Adrenal gland (tissue), 12 donors: ENCODE data around the gene SNAP47. TPM values are rescaled to one million over a fixed set of nuclear protein-coding genes. Genes with fewer than 3 reads are reported as not detected.

Experiments
- DNase-seq, 7 donors: peaks; one replicate each; pipeline ENCODE4 v3.0.0-alpha.2; 2019 to 2020
- H3K27ac ChIP-seq, 5 donors: fragments of 200-600 bp; sonication (generic) in 4 of 5; 1 replicate in 3 of 5; 2 replicates in 2 of 5; pipeline versions ENCODE4 v1.5.1 to v1.8.0; 2016 to 2020; ENCODE audit warnings: mild to moderate bottlenecking in 1 of 5
- H3K27me3 ChIP-seq: fragments of 200-600 bp; 2 replicates; pipeline ENCODE4 v1.8.0; 2021
- H3K36me3 ChIP-seq, 2 donors: fragments of 200-600 bp; replicated peaks in 1 of 2; 1 replicate in 1 of 2; 2 replicates in 1 of 2; pipeline versions ENCODE4 v1.5.1 to v1.8.0; 2018 to 2022
- H3K4me1 ChIP-seq, 2 donors: fragments of 200-600 bp; replicated peaks in 1 of 2; 1 replicate in 1 of 2; 2 replicates in 1 of 2; pipeline versions ENCODE4 v1.5.1 to v1.8.0; 2018 to 2021
- H3K4me3 ChIP-seq, 4 donors: fragments of 200-600 bp; sonication (generic) in 3 of 4; one replicate each; pipeline ENCODE4 v1.5.1; 2016 to 2018
- H3K9me3 ChIP-seq, 3 donors: fragments of 200-600 bp; sonication (generic) in 1 of 3; replicated peaks in 1 of 3; 1 replicate in 2 of 3; 2 replicates in 1 of 3; pipeline versions ENCODE4 v1.5.1 to v1.8.0; 2016 to 2021
- POLR2A ChIP-seq, 2 donors: fragments of 450-650 bp; IDR thresholded peaks; one replicate each; pipeline ENCODE4 v1.6.1; 2017; ENCODE audit warnings: antibody characterized with exemption in 2 of 2, mild to moderate bottlenecking in 2 of 2, moderate library complexity in 1 of 2
- WGBS, 4 donors: extraction: QIAGEN DNeasy Blood & Tissue Kit in 2 of 4; methylation state at CpG; one replicate each; pipeline versions ENCODE4 v1.1.5 to v1.1.7; 2013 to 2017; 5-methylcytosine and 5-hydroxymethylcytosine counted together
- intact Hi-C, 2 donors: fragments of 100-400 bp; cut with DNase I; formaldehyde crosslinking; loops; one replicate each; pipeline versions ENCODE4 v1.14.1 to v1.15.0; 2022 to 2023
- polyA plus RNA-seq, 3 donors: library from polyadenylated mRNA; stranded (reverse); fragments of 200-250 nt in 2 of 3; fragments of 350-450 nt in 1 of 3; fragmentation: Illumina TruSeq in 1 of 3; extraction: RNeasy Lipid Tissue Mini Kit (QIAGEN cat#74804) in 1 of 3; gene quantifications; one replicate each; pipeline ENCODE4 v1.2.3, GENCODE V29; 2013 to 2014
- total RNA-seq, 9 donors: library from RNA; depleted of rRNA in 4 of 9; stranded (reverse); fragments of >200 nt in 4 of 9; fragments of 120-200 nt in 1 of 9; fragmentation: NEBNext Ultra II Directional in 1 of 9; extraction: Animal tissue kit (Norgen Biotek cat#: 25700) in 1 of 9; gene quantifications; one replicate each; pipeline versions ENCODE4 v1.1.0 to v1.2.4, GENCODE V29; 2013 to 2023
- TF ChIP-seq, protein P1 (sequence below), 6 experiments: fragments of 450-650 bp in 4 of 6; fragments of 200-600 bp in 2 of 6; sonication (generic) in 1 of 6; IDR thresholded peaks; 1 replicate in 5 of 6; 2 replicates in 1 of 6; pipeline versions ENCODE4 v1.5.1 to v1.8.0; 2016 to 2021; ENCODE audit warnings: antibody characterized with exemption in 6 of 6, mild to moderate bottlenecking in 2 of 6, moderate library complexity in 1 of 6
- donor health status: healthy with polysubstance abuse.
- donor health status: Bipolar disorder and iron deficiency.
- donor health status: DM: yes; HTN: yes; CAD: no.
- donor health status: DM: no; HTN: no; CAD: no.
- donor health status: DM: no; HTN: no; CAD: no.
- donor health status: DM: yes; HTN: yes; CAD: no.

Gene SNAP47
- total and polyA plus RNA-seq, 12 donors, result 24.5 to 216 (median 103) TPM

DNA sequence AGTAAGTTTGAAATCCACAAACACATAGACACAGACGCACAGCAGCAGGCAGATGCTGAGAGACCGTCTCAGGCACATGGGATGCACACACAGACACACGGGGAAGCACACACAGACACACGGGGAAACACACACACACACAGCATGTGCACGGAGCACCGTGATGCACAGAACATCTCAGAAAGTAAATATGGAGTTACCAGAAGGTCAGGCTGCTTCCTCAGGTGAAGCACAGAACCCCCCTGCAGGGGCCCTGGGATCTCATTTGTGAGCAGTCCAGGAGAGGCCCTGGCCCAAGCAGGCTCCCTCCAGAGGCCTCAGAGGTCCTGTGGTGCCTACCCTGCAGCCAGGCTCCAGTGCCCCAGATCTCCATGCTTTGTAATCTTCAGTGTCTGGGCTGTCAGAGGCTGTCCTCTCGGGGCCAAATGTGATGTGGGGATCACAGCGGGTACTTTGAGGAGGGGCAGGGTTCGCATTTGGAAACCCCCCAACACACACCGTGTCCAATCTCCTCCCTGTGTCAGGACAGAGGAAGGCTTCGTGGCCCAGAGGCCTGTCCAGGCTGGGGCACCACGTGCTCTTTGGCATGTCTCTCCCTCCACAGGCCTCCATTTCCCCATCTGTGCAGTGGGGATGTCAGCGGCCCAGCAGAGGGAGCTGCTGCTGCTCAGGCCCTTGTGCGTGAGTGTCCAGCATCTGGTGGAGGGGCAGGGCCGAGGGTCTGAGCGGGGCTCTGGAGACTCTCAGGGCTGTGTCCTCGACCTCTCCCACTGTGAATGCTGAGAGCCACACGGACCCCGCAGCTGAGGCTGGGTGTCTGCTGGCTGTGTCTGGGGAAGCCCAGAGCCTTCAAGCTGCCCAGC, 57.2 kb downstream of the SNAP47 start:
- intact Hi-C loops, result no loop called here
- no peaks in the 10 kb centered on the region for H3K36me3 ChIP-seq
- TF ChIP-seq POLR2A (IDR thresholded peaks at IDR 0.05), result no peak
- TF ChIP-seq, protein P1, sequence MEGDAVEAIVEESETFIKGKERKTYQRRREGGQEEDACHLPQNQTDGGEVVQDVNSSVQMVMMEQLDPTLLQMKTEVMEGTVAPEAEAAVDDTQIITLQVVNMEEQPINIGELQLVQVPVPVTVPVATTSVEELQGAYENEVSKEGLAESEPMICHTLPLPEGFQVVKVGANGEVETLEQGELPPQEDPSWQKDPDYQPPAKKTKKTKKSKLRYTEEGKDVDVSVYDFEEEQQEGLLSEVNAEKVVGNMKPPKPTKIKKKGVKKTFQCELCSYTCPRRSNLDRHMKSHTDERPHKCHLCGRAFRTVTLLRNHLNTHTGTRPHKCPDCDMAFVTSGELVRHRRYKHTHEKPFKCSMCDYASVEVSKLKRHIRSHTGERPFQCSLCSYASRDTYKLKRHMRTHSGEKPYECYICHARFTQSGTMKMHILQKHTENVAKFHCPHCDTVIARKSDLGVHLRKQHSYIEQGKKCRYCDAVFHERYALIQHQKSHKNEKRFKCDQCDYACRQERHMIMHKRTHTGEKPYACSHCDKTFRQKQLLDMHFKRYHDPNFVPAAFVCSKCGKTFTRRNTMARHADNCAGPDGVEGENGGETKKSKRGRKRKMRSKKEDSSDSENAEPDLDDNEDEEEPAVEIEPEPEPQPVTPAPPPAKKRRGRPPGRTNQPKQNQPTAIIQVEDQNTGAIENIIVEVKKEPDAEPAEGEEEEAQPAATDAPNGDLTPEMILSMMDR (IDR thresholded peaks at IDR 0.05), result no peak
- no peak overlapping the region for H3K4me3 ChIP-seq
- no peak overlapping the region for H3K27ac ChIP-seq
- WGBS, 4 donors, result 83 to 93% (median 87%) methylated on average over 10 to 19 of the region's 19 CpGs
- no peaks in the 10 kb centered on the region for H3K27me3 ChIP-seq
- H3K4me1 ChIP-seq, result peaks cover 1 to 6% of the 10 kb centered on the region in 2 donors
- no peak for DNase-seq
- H3K9me3 ChIP-seq, result no peaks in the 10 kb centered on the region

DNA sequence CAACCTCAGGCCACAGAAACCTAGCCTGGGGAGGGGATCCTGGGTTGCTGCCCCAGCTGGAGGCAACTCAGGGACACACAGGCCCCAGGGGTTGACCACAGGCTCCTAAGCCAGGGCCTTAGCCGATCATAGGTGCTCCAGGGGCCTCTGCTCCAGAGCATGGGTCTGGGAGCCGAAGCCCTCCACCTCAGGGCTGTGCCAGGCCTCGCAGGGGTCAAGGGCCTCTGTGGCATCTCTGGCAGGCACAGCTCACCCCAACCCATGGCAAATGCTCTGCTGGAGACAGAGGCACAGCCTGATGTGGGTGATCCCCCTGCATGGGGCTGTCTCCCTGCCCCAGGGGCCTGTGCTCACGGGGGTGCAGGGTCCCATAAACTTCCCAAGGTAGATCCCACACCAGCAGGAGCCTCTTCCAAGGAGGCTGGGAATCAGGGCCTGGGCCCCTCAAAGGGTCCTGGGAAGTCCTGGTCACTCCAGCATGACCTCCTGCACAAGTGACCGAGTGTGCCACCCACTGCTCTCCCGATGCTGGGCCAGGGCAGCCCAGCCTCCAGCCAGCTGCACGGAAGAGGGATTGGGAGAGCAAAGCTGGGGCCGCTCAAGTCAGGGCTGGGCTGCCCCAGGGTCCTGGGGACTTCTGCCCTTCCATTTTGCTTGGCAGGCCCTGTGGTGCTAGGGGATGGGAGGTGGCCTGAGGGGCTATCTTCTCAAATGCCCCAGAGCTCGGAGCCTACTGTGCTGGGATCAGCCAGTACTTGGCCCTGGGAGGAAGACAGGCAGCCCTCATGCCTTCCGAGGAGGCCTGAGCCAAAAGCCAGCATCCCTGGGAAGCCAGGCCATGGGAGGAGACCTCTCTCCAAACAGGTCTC, 58.1 kb downstream of the SNAP47 start:
- H3K27me3 ChIP-seq, result no peaks in the 10 kb centered on the region
- peak in 1 of 7 donors; percentile 12 for DNase-seq
- H3K27ac ChIP-seq, result peak overlapping the region in 1 of 5 donors; percentile 30
- no peaks in the 10 kb centered on the region for H3K36me3 ChIP-seq
- intact Hi-C loops, result no loop called here
- H3K9me3 ChIP-seq, result no peaks in the 10 kb centered on the region
- H3K4me1 ChIP-seq, result peaks cover 0 to 6% of the 10 kb centered on the region in 2 donors
- 71 to 86% (median 85%) methylated on average over 4 to 10 of the region's 10 CpGs; no CpG with 5 or more reads in 1 of the 4 donors for WGBS, 4 donors
- no peak overlapping the region for H3K4me3 ChIP-seq
- no peak for TF ChIP-seq POLR2A (IDR thresholded peaks at IDR 0.05)
- TF ChIP-seq, protein P1 (IDR thresholded peaks at IDR 0.05), result no peak

DNA sequence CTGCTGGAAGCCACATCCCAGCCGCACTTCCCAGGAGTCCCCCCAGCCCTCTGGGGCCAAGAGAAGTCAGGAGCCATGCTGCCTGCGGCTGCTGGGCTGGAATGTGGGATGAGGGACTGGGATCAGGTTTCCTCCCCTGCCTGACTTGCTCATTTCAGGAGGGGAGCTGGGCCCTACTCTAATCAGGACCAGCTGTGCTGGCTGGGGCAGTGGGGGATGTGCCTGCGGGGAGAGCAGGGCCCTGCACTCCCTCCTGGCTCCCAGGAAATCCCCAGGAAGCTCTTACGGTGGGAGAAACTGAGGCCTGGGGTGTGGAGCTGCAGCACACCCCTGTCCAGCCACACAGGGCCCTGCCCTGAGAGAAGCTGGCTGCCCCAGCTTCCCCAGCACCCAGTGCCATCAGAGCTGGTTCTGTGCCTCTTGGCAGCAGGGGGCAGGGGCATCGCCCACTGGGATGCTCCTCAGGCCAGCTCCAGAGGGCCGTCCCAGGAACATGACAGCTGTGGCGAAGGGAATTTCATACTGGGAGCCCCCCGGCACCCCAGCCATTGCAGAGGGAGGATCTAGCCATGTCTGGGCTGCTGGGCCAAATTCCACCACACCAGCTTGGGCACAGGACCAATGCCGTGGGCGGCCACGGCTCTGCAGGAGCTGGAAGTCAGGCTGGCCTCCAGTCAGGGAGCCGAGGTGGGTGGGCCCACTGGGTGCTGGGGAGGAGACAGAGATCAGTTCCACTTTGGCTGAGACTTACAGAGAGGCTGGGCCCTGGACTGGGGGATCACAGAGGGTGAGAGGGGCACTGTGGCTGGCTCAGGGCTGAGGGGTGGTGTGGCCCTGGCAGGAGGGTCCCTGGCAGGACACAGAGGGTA, 58.9 kb downstream of the SNAP47 start:
- Histone ChIP-seq H3K4me1 (no peaks in the 10 kb centered on the region), H3K27ac (peak overlapping the region in 1 of 5 donors; percentile 35), H3K27me3 (no peaks in the 10 kb centered on the region), H3K9me3 (no peaks in the 10 kb centered on the region), H3K36me3 (no peaks in the 10 kb centered on the region), H3K4me3 (no peak overlapping the region)
- intact Hi-C loops, result no loop called here
- DNase-seq, result peak in 2 of 7 donors; percentile 46 to 54
- TF ChIP-seq POLR2A (IDR thresholded peaks at IDR 0.05), result no peak
- TF ChIP-seq, protein P1 (IDR thresholded peaks at IDR 0.05), result no peak
- WGBS, 4 donors, result 64 to 77% (median 70%) methylated on average over 4 to 12 of the region's 12 CpGs
